Activated CD4-positive, alpha-beta memory T cell treated with anti-CD3 and anti-CD28 coated beads for 36 hours (primary cell): ENCODE measurements around the gene CMAS. TPM values are rescaled to one million over a fixed set of nuclear protein-coding genes. Genes with fewer than 3 reads are reported as not detected.
"Not testable (repeated sequence)": the region's sequence is repeated elsewhere in the genome, so short reads cannot be mapped to it uniquely, and the experiment has no call there.

Experiments
- CTCF ChIA-PET: fragments of 350-600 bp; sonication (Branson Sonifier 250); formaldehyde crosslinking; loops from one replicate; lab custom pipeline; 2021; ENCODE audit warnings: antibody characterized with exemption, inconsistent platforms; lab: Charles Lee
- POLR2A ChIA-PET: fragments of 350-600 bp; sonication (Branson Sonifier 250); formaldehyde crosslinking; loops from one replicate; lab custom pipeline; 2021; ENCODE audit warnings: antibody characterized with exemption; lab: Charles Lee
- DNase-seq: peaks from one replicate; pipeline ENCODE4 v3.0.0-alpha.2; 2020
- H3K27ac Mint-ChIP-seq: one replicate; pipeline ENCODE4 v1.8.0; 2021; ENCODE audit warnings: mixed read lengths
- H3K27me3 Mint-ChIP-seq: one replicate; pipeline ENCODE4 v1.8.0; 2021; ENCODE audit warnings: mixed read lengths
- H3K36me3 Mint-ChIP-seq: one replicate; pipeline ENCODE4 v1.8.0; 2021; ENCODE audit warnings: mixed read lengths
- H3K4me1 Mint-ChIP-seq: one replicate; pipeline ENCODE4 v1.8.0; 2021; ENCODE audit warnings: low read depth, mixed read lengths
- H3K4me3 Mint-ChIP-seq: one replicate; pipeline ENCODE4 v1.8.0; 2021; ENCODE audit warnings: mild to moderate bottlenecking, mixed read lengths
- H3K9me3 Mint-ChIP-seq: one replicate; pipeline ENCODE4 v1.8.0; 2021; ENCODE audit warnings: mixed read lengths
- intact Hi-C: fragments of 100-400 bp; cut with micrococcal nuclease; formaldehyde crosslinking; loops from one replicate; pipeline ENCODE4 v1.15.1; 2023
- total RNA-seq, 2 experiments: library from RNA; stranded (reverse); gene quantifications; one replicate each; pipeline ENCODE4 v1.2.3, GENCODE V29; 2021

Gene CMAS
- total RNA-seq: 10 to 100 TPM; 51.1 to 51.2 TPM

DNA sequence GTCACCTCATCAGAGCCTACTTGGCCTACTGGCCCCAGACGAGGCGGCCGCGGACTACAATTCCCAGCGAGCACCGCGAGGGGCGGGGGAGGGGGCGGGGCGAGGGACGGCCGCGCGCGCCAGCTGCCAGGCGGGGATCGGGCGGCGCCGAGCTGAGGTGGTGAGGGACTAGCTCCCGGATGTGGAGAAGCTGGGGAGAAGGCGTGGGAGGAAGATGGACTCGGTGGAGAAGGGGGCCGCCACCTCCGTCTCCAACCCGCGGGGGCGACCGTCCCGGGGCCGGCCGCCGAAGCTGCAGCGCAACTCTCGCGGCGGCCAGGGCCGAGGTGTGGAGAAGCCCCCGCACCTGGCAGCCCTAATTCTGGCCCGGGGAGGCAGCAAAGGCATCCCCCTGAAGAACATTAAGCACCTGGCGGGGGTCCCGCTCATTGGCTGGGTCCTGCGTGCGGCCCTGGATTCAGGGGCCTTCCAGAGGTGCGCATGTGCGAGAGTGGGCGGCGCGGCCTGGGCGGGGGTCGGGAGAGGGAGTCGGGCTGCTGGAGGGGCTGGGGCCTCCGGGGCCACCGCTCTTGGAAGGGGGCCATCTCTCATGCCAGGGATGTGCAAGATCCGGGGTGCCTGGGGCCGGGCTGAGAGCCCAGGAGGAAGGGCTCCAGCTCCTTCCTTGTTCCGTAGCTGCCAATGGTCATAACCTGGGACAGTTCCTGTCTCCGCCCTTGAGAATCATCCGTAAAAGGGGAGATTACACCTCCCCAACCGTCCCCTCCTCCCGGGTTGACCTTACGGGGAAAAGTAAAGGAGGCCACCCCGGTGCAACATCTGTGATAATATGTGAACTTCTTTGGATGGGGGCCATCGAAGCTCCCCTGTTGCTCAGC lies at the start of gene CMAS:
CMAS (plus strand) TSS at position 129 of the 878 bp plus-strand sequence; CDS start at position 215, 86 bp downstream.
- CTCF ChIA-PET: interaction anchor here (1.5 to 1.8 kb wide), 4 partner anchors 28 to 413 kb away, joined by 6 to 13 read pairs (median 9); no protein-coding TSS in a partner anchor

DNA sequence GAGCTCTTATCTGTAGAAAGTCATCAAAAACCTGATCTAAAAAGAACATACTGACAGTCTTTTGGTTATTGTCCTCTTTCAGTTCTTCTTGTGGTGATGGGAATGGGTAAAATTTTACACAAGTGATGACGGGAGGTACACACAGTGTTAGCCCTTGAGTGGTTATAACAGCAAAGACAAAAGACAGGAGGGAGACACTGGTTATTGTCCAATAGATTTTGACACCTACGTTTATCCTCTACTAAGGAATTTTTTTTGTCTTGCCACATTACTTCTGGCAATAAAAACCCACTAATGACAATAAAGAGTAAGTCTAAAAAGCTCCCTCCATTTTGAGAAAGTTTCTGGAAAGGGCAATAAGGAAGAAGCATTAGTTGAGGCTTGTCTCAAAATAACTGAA lies 47.7 kb upstream of the CMAS start:
- Mint-ChIP-seq H3K4me1 (no peaks in the 10 kb centered on the region), H3K9me3 (no peaks in the 10 kb centered on the region), H3K27me3 (peaks cover 2% of the 10 kb centered on the region), H3K4me3 (no peak overlapping the region), H3K36me3 (no peaks in the 10 kb centered on the region), H3K27ac (no peak overlapping the region)
- ChIA-PET POLR2A (no interaction called here), CTCF (no interaction called here)
- DNase-seq: no peak
- intact Hi-C loops: no loop called here

More for the DNA sequence above, at the start of gene CMAS:
- Mint-ChIP-seq H3K4me1 (peaks cover 51% of the 10 kb centered on the region), H3K27ac (peak within 1 kb of the TSS; percentile 89), H3K36me3 (peaks cover 10% of the 10 kb centered on the region), H3K9me3 (no peaks in the 10 kb centered on the region), H3K27me3 (no peaks in the 10 kb centered on the region), H3K4me3 (peak within 1 kb of the TSS; percentile 96)
- POLR2A ChIA-PET: interaction anchor here (0.6 to 2.1 kb wide), 4 partner anchors 9 to 545 kb away, joined by 3 to 9 read pairs (median 4); partner anchors contain the start of genes C2CD5, GOLT1B, LDHB and RECQL
- intact Hi-C loops: loop anchor here (1.0 to 10.0 kb wide), 5 partner anchors 116 to 609 kb away; partner anchors contain the start of genes ETNK1, GOLT1B, LDHB and PYROXD1
- DNase-seq: peak; percentile 87

DNA sequence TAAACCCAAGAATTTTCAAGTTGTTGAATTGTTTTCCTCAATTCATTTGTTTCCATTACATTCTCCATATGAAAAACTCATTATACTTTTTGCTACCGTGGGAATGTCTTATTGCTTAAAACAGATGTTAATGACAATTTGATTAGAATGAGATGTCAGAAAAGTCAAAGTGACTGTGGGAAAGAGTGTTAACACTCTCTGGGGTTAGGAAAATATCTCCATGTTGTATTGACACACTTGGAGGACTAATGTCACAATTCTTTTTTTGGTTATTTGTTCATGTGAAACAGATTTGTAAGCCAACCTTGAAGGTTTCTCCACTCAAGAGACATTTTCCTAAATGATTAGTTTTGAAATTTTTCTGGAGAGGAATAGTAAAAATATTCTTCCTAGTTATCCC lies 47.2 kb upstream of the CMAS start:
- CTCF ChIA-PET: no interaction called here
- no peaks in the 10 kb centered on the region for H3K9me3 Mint-ChIP-seq
- peaks cover 2% of the 10 kb centered on the region for H3K27me3 Mint-ChIP-seq
- no peak for DNase-seq
- no peaks in the 10 kb centered on the region for H3K4me1 Mint-ChIP-seq
- intact Hi-C loops: no loop called here
- no peaks in the 10 kb centered on the region for H3K36me3 Mint-ChIP-seq
- no peak overlapping the region for H3K4me3 Mint-ChIP-seq
- no peak overlapping the region for H3K27ac Mint-ChIP-seq
- POLR2A ChIA-PET: no interaction called here

DNA sequence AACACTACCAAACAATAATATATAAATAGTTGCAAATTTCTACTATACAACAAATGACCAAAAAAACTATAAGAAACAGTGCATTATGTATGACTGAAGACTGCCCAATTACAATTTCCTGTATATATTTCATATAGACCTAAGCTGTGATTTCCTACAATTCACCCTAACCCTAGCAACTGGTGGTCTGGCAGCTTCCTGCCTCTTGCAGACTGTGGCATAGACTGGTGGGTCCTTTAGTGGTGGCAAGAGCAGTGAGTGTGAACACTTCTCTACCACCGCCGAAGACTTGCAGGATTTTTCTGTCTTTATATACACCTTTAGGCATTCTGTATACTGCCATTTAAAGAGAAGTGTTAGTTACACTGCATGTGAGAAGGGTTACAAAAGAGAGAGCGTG lies 43.6 kb upstream of the CMAS start:
- no peaks in the 10 kb centered on the region for H3K36me3 Mint-ChIP-seq
- no peak overlapping the region for H3K4me3 Mint-ChIP-seq
- no peaks in the 10 kb centered on the region for H3K9me3 Mint-ChIP-seq
- no peak for DNase-seq
- no peaks in the 10 kb centered on the region for H3K27me3 Mint-ChIP-seq
- H3K4me1 Mint-ChIP-seq: no peaks in the 10 kb centered on the region
- intact Hi-C loops: no loop called here
- POLR2A ChIA-PET: no interaction called here
- CTCF ChIA-PET: interaction anchor here (0.6 to 0.9 kb wide), 2 partner anchors 13 to 286 kb away, joined by 3 to 5 read pairs; no protein-coding TSS in a partner anchor
- H3K27ac Mint-ChIP-seq: no peak overlapping the region

DNA sequence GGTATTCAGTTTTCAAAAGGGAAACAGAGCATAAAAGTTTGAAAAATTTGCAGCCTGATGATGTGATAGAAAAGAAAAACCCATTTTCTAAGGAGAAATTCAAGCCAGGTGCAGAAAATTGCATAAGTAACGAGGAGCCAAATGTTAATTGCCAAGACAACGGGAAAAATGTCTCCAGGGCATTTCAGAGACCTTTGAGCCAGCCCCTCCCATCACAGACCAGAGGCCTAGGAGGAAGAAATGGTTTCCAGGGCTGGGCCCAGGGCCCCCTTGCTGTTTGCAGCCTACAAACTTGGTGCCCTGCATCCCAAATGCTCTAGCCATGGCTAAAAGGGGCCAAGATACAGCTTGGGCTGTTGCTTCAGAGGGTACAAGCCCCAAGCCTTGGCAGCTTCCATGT lies 38.2 kb upstream of the CMAS start:
- H3K27me3 Mint-ChIP-seq, H3K36me3 Mint-ChIP-seq, H3K9me3 Mint-ChIP-seq, POLR2A ChIA-PET, intact Hi-C loops, CTCF ChIA-PET, H3K4me3 Mint-ChIP-seq, H3K4me1 Mint-ChIP-seq, H3K27ac Mint-ChIP-seq, DNase-seq: not testable (repeated sequence)

DNA sequence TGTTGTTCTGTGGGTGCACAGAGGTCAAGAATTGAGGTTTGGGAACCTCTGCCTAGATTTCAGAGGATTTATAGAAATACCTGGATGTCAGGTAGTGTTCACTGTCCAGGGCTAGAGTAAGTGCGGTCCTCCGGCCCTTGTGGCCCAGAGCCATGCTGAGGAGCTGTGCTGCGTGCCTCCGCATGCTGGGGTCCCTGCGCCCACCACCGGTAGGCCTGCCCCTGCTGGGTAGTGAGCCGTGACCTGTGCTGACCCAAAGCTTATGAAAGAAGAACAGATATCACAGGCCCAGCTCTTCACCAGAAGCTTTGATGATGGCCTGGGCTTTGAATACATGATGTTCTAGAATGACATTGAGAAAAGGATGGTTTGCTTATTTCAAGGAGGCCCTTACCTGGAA lies 37.8 kb upstream of the CMAS start:
- intact Hi-C loops: no loop called here
- Mint-ChIP-seq H3K4me3 (no peak overlapping the region), H3K27me3 (peaks cover 2% of the 10 kb centered on the region), H3K36me3 (no peaks in the 10 kb centered on the region), H3K27ac (no peak overlapping the region), H3K4me1 (no peaks in the 10 kb centered on the region), H3K9me3 (no peaks in the 10 kb centered on the region)
- ChIA-PET POLR2A (no interaction called here), CTCF (no interaction called here)
- no peak for DNase-seq

DNA sequence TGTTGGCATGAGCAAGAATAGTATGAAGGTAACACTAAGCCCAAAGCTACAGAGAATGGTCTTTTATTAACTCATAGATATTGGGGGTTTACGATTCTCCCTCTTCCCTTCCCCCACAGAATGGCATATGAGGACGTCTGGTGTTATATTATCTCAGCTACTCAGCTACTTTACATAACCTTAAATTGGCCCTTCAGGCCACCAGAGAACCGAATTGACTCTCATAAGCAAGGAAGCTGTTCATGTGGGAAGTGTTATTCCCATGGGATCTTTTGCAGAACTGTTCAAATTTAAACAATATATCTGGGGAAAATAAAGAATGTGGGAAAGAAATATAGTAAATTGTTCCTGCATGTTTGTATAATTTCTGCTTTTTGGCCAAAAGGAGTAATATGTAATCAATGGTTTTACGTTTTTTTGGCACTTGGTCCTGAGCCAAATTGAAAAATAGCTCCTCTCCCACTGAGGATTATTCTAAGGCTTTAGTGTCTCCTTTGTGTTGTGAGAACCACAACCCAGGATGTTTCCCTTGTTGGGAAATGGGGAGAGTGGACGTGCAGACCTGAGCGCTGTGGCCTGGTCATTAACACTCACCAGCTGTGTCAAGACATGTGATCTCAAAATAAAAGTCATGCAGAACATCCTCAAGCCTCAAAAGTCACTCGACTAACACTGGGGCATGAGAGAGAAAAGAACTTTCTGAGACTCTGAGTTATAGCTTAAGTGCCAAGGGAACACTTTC lies 31.8 kb upstream of the CMAS start:
- Mint-ChIP-seq H3K4me1 (no peaks in the 10 kb centered on the region), H3K4me3 (no peak overlapping the region), H3K27ac (no peak overlapping the region), H3K36me3 (no peaks in the 10 kb centered on the region), H3K9me3 (no peaks in the 10 kb centered on the region), H3K27me3 (peaks cover 4% of the 10 kb centered on the region)
- intact Hi-C loops: no loop called here
- ChIA-PET CTCF (no interaction called here), POLR2A (no interaction called here)
- DNase-seq: no peak

DNA sequence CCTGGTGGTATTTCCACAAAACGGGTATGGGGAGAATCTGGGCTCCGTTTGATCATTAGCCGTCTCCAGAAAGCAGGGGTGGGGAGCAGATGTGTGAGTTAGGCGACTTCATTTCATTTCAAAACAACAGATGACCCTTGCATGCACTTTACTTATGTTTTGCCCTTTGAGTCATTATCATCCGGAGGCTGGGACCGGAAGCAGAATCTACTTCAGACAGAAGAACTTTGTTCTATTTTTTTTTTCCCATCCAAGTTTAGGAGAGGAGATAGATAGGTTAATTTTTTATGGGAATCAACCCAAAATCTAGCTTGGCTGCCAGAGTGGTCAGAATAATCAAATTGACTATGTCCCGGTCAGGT lies 31.3 kb upstream of the CMAS start:
- H3K27me3 Mint-ChIP-seq: peaks cover 4% of the 10 kb centered on the region
- H3K4me1 Mint-ChIP-seq: no peaks in the 10 kb centered on the region
- POLR2A ChIA-PET: no interaction called here
- CTCF ChIA-PET: no interaction called here
- DNase-seq: no peak
- no peak overlapping the region for H3K27ac Mint-ChIP-seq
- H3K9me3 Mint-ChIP-seq: no peaks in the 10 kb centered on the region
- intact Hi-C loops: no loop called here
- no peak overlapping the region for H3K4me3 Mint-ChIP-seq
- no peaks in the 10 kb centered on the region for H3K36me3 Mint-ChIP-seq

DNA sequence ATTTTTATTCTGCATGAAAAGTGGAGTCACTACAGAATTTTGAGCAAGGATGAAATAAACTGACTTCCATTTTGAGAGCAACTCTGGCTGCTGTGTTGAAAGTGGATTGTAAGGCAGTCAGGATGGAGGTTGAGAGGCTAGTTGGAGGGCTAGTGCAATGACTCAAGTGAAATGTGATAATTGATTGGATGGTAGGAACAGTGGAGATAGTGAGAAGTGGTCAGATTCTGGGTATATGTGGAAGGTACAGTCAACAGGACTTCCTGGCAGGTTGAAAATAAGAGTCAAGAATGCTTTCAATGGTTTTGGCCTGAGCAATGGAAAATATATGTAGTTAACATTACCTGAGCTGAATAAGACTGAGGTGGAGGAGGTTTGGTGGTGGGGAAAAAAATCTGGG lies 29.0 kb upstream of the CMAS start:
- DNase-seq: no peak
- Mint-ChIP-seq H3K27me3 (peaks cover 2% of the 10 kb centered on the region), H3K4me3 (no peak overlapping the region), H3K9me3 (no peaks in the 10 kb centered on the region), H3K4me1 (no peaks in the 10 kb centered on the region), H3K27ac (no peak overlapping the region), H3K36me3 (no peaks in the 10 kb centered on the region)
- ChIA-PET CTCF (interaction anchor here (0.5 to 3.1 kb wide), 5 partner anchors 9 to 320 kb away, joined by 3 to 56 read pairs (median 3); partner anchors contain the start of gene CMAS), POLR2A (no interaction called here)
- intact Hi-C loops: no loop called here

DNA sequence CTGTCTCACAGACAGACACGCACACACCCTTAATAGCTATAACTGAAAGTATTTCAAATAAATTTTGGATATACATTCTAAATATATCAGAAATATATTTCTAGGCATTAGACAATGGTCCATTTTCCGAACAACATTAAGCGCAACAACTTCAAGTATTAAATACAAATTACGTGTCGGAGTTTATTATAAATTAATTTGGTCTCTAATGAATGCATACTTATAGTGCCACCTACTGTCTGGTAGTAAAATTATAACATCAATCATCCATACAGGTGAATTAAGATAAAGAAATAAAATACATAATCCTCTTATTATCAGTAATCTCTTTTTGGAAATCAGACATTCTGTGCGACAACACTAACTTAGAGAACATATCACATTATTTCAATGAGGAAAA lies 27.2 kb upstream of the CMAS start:
- no peak for DNase-seq
- no peaks in the 10 kb centered on the region for H3K36me3 Mint-ChIP-seq
- no peak overlapping the region for H3K27ac Mint-ChIP-seq
- ChIA-PET CTCF (interaction anchor here (0.7 to 3.1 kb wide), 10 partner anchors 13 to 340 kb away, joined by 3 to 56 read pairs (median 3); partner anchors contain the start of gene CMAS), POLR2A (no interaction called here)
- intact Hi-C loops: loop anchor here (1.0 kb wide), 1 partner anchor 322 kb away; no protein-coding TSS in a partner anchor
- peaks cover 9% of the 10 kb centered on the region for H3K9me3 Mint-ChIP-seq
- no peaks in the 10 kb centered on the region for H3K4me1 Mint-ChIP-seq
- H3K4me3 Mint-ChIP-seq: no peak overlapping the region
- peaks cover under 1% of the 10 kb centered on the region for H3K27me3 Mint-ChIP-seq

DNA sequence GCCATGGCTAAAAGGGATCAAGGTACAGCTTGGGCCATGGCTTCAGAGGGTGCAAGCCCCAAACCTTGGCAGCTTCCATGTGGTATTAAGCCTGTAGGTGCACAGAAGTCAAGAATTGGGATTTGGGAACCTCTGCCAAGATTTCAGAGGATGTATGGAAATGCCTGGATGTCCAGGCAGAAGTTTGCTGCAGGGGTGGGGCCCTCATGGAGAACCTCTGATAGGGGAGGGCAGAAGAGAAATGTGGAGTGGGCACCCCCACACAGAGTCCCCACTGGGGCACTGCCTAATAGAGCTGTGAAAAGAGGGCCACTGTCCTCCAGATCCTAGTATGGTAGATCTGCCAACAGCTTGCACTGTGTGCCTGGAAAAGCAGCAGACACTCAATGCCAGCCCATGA lies 22.5 kb upstream of the CMAS start:
- CTCF ChIA-PET, H3K27ac Mint-ChIP-seq, DNase-seq, POLR2A ChIA-PET, H3K4me3 Mint-ChIP-seq, H3K27me3 Mint-ChIP-seq, intact Hi-C loops, H3K36me3 Mint-ChIP-seq, H3K4me1 Mint-ChIP-seq: not testable (repeated sequence)
- H3K9me3 Mint-ChIP-seq: peaks cover 13% of the 10 kb centered on the region

DNA sequence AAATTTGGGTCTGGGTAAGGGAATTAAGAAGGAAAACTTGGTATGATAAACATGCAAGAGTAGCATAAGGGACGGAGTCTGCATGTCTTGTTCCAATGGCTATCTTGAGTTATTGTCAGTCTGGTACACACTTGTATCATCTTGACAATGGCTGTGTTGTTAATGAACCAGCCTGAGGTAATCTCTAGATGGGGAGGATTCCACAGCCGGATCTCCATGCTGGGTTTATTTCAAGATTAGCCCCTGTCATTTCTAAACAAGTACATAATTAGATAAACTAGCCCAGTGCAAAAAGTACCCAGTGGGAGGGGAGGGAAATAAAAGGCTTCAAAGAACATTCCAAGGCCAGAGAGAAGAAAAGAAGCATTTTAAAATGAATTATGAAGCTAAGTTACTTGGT lies 16.5 kb upstream of the CMAS start:
- no peaks in the 10 kb centered on the region for H3K36me3 Mint-ChIP-seq
- peaks cover 3% of the 10 kb centered on the region for H3K4me1 Mint-ChIP-seq
- H3K27me3 Mint-ChIP-seq: no peaks in the 10 kb centered on the region
- H3K27ac Mint-ChIP-seq: no peak overlapping the region
- H3K9me3 Mint-ChIP-seq: no peaks in the 10 kb centered on the region
- no peak for DNase-seq
- intact Hi-C loops: no loop called here
- H3K4me3 Mint-ChIP-seq: no peak overlapping the region
- ChIA-PET POLR2A (no interaction called here), CTCF (no interaction called here)
